Endothelial cell (in vitro differentiated cells): ENCODE measurements around the gene CLDN11. TPM values are rescaled to one million over a fixed set of nuclear protein-coding genes. Genes with fewer than 3 reads are reported as not detected.

Source experiments
- DNase-seq: peaks from one replicate; pipeline ENCODE4 v3.0.0; 2021; ENCODE audit warnings: low spot score
- H3K27ac Mint-ChIP-seq: one replicate; pipeline ENCODE4 v1.8.0; 2021; ENCODE audit warnings: mixed read lengths, inconsistent platforms; ENCODE audit not compliant: unreplicated experiment
- H3K27me3 Mint-ChIP-seq: one replicate; pipeline ENCODE4 v1.8.0; 2021; ENCODE audit warnings: mild to moderate bottlenecking, moderate library complexity, mixed read lengths, inconsistent platforms; ENCODE audit not compliant: unreplicated experiment
- H3K36me3 Mint-ChIP-seq: one replicate; pipeline ENCODE4 v1.8.0; 2021; ENCODE audit warnings: mild to moderate bottlenecking, low read depth, mixed read lengths, inconsistent platforms; ENCODE audit not compliant: unreplicated experiment
- H3K4me1 Mint-ChIP-seq: one replicate; pipeline ENCODE4 v1.8.0; 2021; ENCODE audit warnings: mild to moderate bottlenecking, mixed read lengths, inconsistent platforms; ENCODE audit not compliant: unreplicated experiment
- H3K4me3 Mint-ChIP-seq: one replicate; pipeline ENCODE4 v1.8.0; 2021; ENCODE audit warnings: mild to moderate bottlenecking, mixed read lengths, inconsistent platforms; ENCODE audit not compliant: unreplicated experiment
- H3K9me3 Mint-ChIP-seq: one replicate; pipeline ENCODE4 v1.8.0; 2021; ENCODE audit warnings: mixed read lengths, inconsistent platforms; ENCODE audit not compliant: unreplicated experiment
- total RNA-seq: library from RNA; stranded (reverse); fragmentation: NEBNext Ultra II Directional; extraction: Animal tissue kit (Norgen Biotek cat#: 25700); gene quantifications from one replicate; pipeline ENCODE4 v1.2.1, GENCODE V29; 2021; ENCODE audit not compliant: unreplicated experiment
- TF ChIP-seq, protein P1 (sequence below): fragments of 200-600 bp; sonication (generic); IDR thresholded peaks from one replicate; pipeline ENCODE4 v1.5.0; 2021; ENCODE audit warnings: antibody characterized with exemption; ENCODE audit not compliant: unreplicated experiment

The CLDN11 gene
- total RNA-seq, 1 donor from 2014 or later, result 1.8 TPM

- no peak overlapping the region for H3K27ac Mint-ChIP-seq
- H3K4me1 Mint-ChIP-seq, result no peaks in the 10 kb centered on the region
- TF ChIP-seq, protein P1, sequence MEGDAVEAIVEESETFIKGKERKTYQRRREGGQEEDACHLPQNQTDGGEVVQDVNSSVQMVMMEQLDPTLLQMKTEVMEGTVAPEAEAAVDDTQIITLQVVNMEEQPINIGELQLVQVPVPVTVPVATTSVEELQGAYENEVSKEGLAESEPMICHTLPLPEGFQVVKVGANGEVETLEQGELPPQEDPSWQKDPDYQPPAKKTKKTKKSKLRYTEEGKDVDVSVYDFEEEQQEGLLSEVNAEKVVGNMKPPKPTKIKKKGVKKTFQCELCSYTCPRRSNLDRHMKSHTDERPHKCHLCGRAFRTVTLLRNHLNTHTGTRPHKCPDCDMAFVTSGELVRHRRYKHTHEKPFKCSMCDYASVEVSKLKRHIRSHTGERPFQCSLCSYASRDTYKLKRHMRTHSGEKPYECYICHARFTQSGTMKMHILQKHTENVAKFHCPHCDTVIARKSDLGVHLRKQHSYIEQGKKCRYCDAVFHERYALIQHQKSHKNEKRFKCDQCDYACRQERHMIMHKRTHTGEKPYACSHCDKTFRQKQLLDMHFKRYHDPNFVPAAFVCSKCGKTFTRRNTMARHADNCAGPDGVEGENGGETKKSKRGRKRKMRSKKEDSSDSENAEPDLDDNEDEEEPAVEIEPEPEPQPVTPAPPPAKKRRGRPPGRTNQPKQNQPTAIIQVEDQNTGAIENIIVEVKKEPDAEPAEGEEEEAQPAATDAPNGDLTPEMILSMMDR, result no peak
- no peaks in the 10 kb centered on the region for H3K36me3 Mint-ChIP-seq
- no peak overlapping the region for H3K4me3 Mint-ChIP-seq
- no peaks in the 10 kb centered on the region for H3K9me3 Mint-ChIP-seq
- peaks cover 2% of the 10 kb centered on the region for H3K27me3 Mint-ChIP-seq
- DNase-seq, result no peak
Measured at GRCh38 chr3:170473358-170473757, 54.7 kb downstream of the CLDN11 start.

DNA sequence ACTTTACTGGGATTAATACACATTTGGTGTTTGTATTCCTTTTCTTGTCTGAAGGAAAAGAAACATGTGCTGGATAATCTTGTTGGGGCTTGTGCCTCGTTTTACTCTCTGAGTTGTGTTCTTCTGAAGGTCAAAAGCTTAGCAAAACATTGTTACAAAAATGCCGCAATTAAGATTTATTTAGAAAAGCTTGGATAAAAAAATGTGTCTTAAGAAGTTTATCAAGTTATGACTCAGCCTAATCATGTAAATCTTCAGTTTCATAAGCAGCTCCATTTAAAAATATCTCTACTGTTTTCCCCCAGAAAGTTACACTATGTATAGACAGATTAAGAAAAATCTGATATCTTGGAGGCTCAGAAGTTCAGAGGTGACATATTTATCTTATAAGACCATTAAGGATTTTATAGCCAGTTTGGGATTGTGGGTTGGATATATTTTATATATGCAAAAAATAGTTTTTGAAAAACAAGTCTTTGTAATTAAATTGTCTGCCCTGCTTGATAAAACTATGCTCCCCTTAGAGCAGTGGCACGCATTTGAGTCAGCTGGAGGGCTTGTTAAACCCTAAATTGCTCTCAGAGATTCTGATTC is 56.5 kb downstream of the CLDN11 start:
- H3K36me3 Mint-ChIP-seq, result peaks cover 4% of the 10 kb centered on the region
- H3K9me3 Mint-ChIP-seq, result no peaks in the 10 kb centered on the region
- no peak for DNase-seq
- no peak overlapping the region for H3K4me3 Mint-ChIP-seq
- TF ChIP-seq, protein P1, result no peak
- H3K27ac Mint-ChIP-seq, result no peak overlapping the region
- H3K27me3 Mint-ChIP-seq, result peaks cover 6% of the 10 kb centered on the region
- H3K4me1 Mint-ChIP-seq, result no peaks in the 10 kb centered on the region

DNA sequence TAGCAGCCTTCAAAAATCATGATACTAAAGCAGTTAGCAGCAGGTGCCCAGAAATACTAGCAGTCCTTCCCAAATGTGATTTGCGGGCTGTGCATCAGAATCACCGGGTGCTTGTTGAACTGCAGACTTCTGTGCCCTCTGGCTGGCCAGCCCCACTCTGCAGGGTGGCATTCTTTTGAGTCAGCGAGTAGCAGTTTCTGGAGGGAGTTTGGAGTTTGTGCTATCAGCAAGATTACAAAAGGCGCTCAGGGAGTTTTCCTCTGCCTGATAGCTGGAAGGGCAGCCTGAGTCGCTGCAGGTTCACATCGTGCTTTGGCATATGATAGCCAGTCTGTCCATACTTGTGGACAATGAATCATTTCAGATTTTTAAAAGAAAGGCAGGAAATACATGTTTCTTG is 57.6 kb downstream of the CLDN11 start:
- peaks cover 5% of the 10 kb centered on the region for H3K27me3 Mint-ChIP-seq
- DNase-seq, result no peak
- TF ChIP-seq, protein P1, result no peak
- no peaks in the 10 kb centered on the region for H3K9me3 Mint-ChIP-seq
- H3K27ac Mint-ChIP-seq, result no peak overlapping the region
- no peak overlapping the region for H3K4me3 Mint-ChIP-seq
- no peaks in the 10 kb centered on the region for H3K4me1 Mint-ChIP-seq
- H3K36me3 Mint-ChIP-seq, result peaks cover 4% of the 10 kb centered on the region

DNA sequence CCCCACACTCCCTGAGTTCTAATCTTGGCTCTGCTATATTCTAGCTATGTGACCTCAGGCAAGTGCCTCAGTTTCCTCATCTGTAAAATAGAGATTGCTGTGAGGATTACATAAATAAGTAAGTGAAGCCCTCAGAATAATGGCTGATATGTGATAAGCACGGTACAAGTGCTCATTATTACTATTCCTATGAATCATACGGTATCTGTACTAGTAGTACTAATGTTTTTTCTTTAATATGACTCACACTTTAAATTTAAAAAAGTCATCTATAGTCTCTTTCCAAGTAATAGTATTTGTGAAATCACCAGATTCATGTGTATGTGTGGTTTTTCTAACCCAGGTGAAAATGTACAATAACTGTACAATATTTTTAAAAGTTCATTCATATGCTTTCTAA is 58.7 kb downstream of the CLDN11 start:
- Mint-ChIP-seq H3K9me3 (no peaks in the 10 kb centered on the region), H3K36me3 (peaks cover 4% of the 10 kb centered on the region), H3K4me3 (no peak overlapping the region), H3K27ac (no peak overlapping the region), H3K27me3 (peaks cover 5% of the 10 kb centered on the region), H3K4me1 (no peaks in the 10 kb centered on the region)
- no peak for DNase-seq
- TF ChIP-seq, protein P1, result no peak

DNA sequence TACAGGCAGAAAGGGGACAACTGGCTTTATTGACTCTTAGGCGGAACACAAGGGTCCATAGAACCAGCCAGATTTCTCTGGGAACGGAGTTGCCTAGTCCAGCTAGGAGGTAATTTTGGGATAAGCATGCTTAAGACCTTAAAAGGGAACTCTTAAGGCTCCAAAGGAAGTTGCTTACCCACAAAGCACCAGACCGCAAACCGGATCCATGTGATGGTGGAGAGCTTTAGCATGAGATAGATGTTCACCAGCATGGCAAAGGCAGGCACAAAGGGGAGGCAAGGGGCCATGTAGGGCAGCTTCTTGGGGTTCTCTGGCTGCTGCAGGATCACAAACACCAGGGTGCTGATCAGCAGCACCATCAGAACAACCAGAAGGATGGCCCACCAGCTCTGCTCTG is 61.4 kb downstream of the CLDN11 start:
- Mint-ChIP-seq H3K27me3 (peaks cover 5% of the 10 kb centered on the region), H3K9me3 (no peaks in the 10 kb centered on the region), H3K27ac (no peak overlapping the region), H3K4me1 (peaks cover under 1% of the 10 kb centered on the region), H3K36me3 (peaks cover 5% of the 10 kb centered on the region), H3K4me3 (no peak overlapping the region)
- DNase-seq, result no peak
- TF ChIP-seq, protein P1, result no peak
